Measurements from ENCODE around the gene ARID3C.

- no peak for TF ChIP-seq CTCF (IDR thresholded peaks at IDR 0.05)
- TF ChIP-seq POLR2A (IDR thresholded peaks at IDR 0.05) = no peak
Observed at GRCh38 chr9:34573599-34574325, 55.1 kb downstream of the ARID3C start.
